ENCODE data around the gene DNAH11.

DNAH11 gene

GRCh38 chr7:21939858-21940372 lies 397.1 kb downstream of the DNAH11 start:
- DNase-seq, result no peak

- DNase-seq, result no peak
These were observed 398.8 kb downstream of the DNAH11 start for GRCh38 chr7:21941611-21942141.

- DNase-seq, result no peak
These were observed 400.1 kb downstream of the DNAH11 start for GRCh38 chr7:21942955-21943354.

- DNase-seq, result no peak
These were observed 400.6 kb downstream of the DNAH11 start for GRCh38 chr7:21943436-21943835.

GRCh38 chr7:21944616-21945453 lies 402.0 kb downstream of the DNAH11 start:
- no peak for DNase-seq

GRCh38 chr7:21945454-21946221 lies 402.8 kb downstream of the DNAH11 start, which contains the start of gene CDCA7L:
CDCA7L (minus strand) TSS chr7:21945899; CDS start chr7:21945804, 95 bp downstream.
- DNase-seq, result no peak

GRCh38 chr7:21946222-21946709 lies 403.4 kb downstream of the DNAH11 start:
- DNase-seq, result no peak

GRCh38 chr7:21947056-21947455 lies 404.2 kb downstream of the DNAH11 start:
- DNase-seq, result no peak

- no peak for DNase-seq
These were observed 405.1 kb downstream of the DNAH11 start for GRCh38 chr7:21947946-21948345.

GRCh38 chr7:21948364-21948763 lies 405.5 kb downstream of the DNAH11 start:
- no peak for DNase-seq

- DNase-seq, result no peak
These were observed 406.2 kb downstream of the DNAH11 start for GRCh38 chr7:21948887-21949540.

All from activated effector memory CD4-positive, alpha-beta T cell treated with Interleukin-2 at 50 U/mL for 16 hours (primary cell).